Hematopoietic multipotent progenitor cell treated with erythropoietin and hydrocortisone succinate and interleukin-3 and kit ligand, for 6 days (in vitro differentiated cells): Measurements from ENCODE around the gene UNC13D.

ENCODE experiments used
- DNase-seq: peaks from one replicate; pipeline ENCODE4 v3.0.0-alpha.2; 2015

UNC13D gene

DNA sequence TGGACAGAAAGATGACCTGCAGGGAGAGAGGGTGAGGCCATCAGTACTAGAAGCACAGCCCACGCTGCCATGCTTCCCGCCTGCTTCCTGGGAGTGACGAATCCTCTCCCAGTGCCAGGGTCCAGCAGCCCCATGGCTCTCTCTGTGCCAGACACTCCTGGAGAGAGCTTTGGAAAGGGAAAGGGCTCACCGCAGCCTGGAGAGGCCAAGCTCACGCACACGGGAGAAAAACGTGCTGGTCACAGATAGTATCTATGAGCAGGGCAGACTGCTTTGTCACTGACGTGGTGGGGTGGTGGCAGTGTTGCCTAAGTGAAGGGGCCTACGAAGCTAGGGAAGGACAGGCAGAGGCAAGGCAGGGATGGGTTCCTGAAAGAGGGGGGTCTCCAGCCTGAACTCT lies 5.5 kb upstream of the UNC13D start:
- peak; percentile 77 for DNase-seq

DNA sequence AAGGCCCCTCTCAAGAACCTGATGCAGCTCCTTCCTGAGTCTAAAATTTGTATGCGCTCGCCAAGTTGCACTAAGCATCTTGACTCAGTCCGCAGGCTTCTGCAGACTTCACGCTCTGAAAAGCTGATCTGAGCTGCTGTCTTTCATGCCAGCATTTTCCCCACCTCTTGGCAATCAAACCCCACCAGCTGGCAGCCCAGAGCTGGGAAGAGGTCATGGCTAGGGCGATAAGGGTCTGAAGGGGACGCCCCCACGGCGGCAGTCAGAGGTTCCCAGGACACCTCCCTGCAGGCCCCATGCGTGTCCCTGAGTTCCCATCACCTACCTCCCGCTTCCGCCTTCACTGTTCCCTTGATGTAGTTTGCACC lies 5.1 kb upstream of the UNC13D start:
- peak; percentile 74 for DNase-seq

DNA sequence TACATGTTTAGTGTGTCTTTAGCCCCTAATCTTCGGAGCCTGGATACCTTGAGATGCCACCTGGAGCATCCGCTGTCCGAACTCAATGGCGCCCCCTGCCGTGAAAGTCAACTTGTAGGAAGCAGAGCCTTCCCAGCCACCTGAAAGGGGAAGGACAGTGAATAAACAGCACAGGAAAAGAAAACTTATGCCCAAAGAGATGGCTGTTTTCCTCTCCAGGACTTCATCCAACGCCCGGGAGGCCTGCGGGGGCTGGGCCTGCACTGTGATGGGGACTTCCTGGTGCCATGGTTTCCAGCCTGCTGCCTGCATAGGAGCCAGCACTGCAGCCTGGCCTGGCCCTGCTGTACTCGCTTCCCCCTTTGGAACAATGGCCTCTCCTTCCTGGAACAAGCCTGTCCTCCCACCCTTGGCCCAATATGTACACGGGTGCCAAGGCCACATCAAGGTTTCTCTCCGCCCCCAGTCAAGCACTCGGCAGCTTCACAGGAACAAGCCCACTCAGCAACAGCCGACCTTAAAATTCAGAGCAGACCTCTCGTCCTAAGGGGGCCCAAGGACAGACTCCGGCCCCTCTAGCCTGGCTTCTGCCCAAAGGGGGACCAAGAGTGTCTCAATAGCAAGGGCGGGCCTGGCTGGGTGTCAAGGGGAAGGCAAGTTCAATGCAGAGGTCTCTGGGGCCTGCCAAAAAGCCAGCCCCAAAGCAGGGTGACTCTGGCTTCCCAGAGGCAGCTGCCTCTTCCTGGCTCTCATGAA lies 4.5 kb upstream of the UNC13D start:
- peak; percentile 84 for DNase-seq

DNA sequence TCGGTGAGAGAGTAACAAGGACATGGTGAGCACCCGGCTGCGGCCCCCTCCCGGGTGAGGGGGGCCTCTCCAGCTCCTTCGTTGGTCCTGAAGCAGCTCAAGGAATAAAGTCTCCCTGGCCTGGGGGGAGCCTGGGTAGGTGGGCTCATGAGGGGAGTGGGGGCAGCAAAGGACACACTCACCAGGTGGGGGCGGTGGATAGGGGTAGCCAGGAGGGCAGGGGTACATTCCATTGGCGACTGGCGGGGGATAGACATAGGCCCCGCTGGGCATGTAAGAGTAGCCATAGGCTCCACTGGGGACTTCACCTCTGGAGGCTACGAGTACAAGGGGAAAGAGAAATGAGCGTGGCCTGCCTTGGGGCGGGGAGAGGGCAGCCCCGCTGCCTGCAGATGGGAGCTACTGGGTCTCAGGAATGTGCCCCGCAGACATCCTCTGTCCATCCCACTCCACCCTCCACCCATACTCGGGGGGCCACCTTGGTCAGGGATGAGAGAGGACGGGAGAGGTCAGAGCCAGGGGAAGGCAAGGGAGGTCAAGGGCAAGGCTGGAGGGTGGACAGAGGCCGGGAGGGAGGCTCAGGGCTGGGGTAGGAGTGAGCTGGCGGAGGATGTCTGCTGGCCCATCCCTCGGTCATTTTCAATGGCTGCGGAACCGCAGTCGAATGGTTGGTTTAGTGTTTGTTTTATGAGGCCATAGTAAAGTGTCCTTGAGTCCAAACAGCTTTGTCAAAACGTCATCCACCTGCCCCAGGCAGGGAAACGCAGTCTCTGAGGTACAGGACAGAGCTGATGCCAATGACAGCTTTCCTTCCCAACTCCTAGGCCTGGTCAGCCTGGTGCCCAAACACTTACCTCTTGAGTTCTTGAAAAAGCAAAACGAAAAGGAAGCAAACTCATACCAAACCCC lies 3.7 kb upstream of the UNC13D start:
- no peak for DNase-seq

DNA sequence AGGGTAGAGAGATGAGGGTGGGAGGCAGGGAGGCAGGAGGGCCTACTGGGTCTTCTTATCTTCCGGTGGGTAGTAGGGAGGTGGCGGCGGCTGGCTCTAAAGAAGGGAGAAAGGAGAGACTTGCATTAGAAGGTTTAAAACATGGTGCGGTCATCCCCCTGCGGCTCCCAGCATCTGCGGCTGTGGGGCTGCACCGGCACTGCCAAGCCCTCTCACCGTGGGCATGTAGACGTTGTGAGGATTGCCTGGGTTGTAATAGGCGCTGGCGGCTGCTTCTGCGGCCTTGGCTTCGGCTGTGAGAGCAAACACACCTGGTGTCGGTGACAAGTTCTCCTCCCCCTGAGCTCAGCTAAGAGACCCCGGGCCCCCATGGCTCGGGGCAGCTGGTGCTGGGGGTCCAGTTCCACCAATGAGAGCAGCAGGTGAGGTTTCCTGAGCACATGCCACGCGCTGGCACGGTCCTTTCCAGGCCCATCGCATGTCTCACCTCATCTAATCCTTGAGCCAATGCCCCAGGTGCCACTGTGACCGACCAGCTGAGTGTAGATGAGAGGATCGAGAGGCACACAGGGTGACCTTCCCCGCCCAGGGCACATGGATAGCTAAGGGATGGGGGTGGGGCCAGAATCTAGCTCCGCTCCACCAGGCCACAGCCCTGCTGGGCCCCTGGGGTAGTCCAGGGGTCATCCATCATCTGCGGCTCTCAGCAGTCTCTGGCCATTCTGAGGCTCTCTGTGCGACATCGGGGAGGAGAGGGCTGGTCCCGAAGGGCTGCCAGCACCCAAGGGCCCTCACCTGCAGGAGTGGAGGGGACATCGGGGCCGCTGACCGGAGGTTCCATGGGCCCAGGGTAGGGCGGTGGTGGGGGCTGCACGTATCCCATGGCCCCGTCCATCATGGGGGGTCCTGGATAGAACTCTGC lies 2.7 kb upstream of the UNC13D start:
- DNase-seq, result no peak

DNA sequence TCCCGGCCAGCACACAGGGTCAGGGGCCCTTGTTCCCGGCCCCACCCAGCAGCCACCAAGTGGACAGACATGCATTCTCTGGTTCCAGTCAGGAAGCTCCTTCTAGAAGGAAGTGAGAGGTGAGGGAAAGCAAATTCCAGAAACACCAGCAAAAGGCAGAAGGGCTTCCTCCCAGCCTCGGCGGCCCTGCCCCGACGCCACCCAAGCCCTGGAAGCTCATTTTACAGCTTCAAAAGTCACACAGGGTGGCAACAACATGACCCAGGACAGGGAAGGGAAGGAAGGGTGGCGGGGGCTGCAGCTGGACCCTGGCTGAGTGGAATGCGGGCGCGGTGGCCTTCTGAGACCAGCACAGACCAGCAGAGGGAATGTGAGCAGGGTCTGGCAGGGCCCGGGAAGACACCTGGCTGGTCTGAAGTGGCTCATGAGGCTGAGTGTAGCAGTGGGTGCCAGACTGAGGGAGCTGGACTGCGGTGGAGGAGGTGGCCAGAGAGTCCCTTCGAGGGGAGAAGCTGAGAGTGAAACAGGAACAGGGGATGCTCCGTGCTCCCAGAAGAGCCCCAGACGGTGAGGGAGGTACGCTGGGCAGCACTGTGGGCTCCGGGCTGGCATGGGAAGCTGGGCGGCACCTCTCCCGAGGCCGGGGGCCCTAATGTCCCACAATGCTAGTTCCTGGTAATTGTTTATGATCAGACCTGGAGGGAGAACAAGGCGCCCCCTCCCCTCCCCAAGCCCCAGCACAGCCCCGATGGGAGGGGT lies 1.9 kb upstream of the UNC13D start:
- DNase-seq, result no peak

DNA sequence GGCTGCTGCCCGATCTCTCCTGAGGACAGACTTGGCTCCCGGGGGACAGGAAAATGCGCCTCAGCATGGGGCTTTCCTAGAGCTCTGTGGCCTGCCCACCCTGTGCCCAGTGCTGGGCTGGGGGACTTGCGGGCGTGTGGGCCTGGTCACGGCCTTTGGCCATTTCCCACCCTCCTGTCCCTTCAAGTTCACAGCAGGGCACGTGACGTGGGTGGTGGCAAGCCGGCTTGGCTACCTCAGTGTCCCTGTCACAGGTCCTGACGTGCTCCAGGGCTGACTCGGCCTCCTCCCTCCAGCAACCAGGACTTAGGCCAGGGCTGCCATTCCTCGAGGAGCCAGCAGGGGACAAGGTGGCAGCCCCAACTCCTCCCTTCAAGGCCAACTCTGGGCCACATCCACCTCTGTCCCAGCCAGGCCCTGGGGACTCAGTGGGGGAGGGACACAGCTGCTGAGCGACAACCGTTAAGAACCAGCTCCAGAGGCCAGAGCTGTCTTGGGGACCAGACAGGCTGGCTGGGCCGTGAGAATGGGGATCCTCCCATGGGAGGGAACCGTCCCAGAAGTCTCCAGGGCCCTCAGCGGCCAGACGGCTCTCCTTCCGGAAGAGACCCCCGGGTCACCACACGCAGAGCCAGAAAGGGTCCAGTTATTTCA lies 981 bp upstream of the UNC13D start:
- peak; percentile 98 for DNase-seq

DNA sequence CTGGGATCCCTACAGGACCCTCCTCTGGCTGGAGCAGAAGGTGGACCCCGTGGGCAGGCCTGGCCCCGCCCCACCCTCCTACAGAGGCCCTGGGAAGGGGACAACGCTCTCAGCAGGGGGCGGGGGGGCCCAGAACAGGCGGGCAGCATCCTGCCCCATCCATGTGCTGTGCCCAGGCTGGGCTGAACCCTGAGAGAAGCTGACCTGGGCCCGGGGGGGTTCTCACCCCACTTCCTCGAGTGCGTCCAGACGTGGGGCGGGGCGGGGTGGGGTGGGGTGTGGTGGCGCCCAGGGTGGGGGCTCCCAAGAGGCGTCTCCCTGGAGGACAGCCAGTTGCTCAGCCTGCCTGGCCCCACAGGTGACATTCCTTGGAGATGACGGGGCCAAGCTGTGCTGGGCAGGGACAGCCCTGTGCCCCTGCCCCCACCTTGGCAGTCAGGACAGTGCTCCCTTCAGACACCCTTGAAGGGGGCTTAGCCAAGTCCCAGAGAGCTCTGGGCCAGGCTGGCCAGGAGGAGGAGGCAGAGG lies 390 bp upstream of the UNC13D start:
- peak; percentile 75 for DNase-seq

DNA sequence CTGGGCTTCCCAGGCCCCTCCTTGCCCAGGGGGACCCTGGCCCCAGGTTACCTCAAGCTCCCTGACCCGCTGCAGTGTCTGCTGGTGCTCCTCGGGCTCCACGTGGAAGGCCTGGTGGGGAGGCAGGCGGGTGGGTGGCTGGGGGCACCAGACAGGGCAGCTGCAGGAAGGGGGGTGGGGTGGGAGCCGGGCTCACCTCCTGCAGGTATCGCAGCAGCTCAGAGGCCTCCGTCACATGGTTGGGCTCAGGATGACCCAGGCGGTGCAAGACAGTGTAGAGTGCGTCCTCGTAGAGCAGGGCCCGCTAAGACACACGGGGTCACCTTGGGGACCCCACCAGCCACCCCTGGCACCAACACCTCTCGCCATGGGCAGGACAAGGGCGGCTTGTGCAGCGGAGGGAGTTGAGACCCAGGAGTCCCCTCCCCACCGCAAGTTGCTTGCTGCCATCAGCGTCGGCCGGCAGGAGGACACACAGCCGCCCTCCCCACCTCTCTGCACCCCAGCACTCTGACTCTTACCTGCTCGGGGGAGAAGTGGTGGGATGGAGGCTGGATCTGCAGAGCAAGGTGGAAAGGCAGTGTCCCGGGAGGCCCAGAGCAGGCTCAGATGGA lies 1.1 kb downstream of the UNC13D start:
- DNase-seq, result no peak

DNA sequence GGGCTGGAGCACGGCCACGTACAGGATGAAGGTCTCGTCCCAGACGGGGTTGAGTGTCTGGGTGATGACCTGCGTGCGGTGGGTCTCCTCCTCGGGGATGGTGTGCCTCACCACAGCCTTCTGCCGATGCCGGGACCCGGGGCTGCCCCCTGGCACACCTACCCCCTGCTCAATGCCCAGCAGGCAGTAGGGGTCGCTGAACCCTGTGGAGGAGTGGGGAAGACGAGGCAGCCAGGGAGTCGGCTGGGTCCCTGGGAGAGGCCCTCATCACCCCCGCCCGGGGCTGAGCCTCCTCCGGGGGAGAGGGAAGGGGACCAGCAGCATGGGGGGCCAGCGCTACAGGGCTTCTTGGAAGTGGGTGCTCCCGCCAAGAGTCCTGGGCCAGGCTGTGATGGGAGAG lies 1.8 kb downstream of the UNC13D start:
- DNase-seq, result no peak

DNA sequence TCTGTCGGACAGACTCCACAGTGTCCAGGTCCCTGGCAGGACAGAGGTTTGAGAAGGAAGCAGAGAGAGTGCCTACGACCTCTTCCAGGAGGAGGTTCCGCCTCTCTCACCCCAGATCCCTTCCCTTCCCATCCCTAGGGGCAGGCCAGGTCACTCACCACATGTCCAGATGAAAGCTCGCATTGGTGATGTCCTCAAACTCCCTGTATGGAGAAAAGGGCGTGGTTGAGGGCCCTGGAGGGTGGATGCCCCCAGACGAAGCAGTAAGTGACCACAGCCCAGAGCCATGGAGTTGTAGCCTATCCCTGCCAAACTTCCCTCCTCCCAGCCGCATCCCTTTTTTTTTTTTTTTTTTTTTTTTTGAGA lies 3.4 kb downstream of the UNC13D start:
- no peak for DNase-seq

DNA sequence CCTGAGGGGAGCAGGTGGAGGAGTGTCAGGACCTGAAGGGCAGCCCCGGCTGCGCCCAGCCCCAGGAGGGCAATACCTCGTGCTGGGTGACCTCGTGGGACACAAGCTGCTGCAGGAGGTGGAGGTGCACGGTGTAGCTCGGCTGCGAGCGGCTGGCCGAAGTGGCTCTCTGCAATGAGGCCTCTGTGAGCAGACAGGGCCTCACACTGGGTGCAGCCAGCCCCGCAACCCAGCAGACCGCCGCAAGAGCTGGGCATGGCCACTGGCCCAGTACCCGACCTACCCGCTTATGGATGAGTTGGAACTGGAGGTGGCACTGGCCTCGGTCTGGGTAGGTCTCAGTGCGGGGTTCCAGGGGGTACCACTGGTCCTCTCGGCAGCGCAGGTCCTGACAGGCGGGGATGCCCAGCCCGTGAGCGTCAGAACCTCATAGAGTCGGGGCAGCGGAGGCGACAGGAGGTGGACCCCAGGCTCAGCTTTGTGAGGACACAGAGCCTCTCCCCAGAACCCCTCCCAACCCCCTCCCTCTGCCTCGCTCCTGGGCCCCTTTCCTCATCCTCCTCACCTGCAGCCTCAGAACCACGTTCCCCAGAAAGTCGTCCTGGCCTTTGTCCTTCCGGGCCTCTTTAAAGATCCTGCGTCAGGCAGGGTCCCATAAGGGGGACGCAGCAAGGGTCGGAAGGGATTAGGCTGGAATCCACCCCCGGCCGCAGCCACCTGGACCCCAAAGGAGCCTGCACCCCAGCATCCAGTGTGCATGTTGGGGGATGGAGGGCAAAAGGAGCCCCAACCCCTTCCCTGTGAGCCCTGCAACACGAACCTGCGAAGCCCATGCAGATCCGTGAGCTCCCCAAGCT lies 4.0 kb downstream of the UNC13D start:
- no peak for DNase-seq

DNA sequence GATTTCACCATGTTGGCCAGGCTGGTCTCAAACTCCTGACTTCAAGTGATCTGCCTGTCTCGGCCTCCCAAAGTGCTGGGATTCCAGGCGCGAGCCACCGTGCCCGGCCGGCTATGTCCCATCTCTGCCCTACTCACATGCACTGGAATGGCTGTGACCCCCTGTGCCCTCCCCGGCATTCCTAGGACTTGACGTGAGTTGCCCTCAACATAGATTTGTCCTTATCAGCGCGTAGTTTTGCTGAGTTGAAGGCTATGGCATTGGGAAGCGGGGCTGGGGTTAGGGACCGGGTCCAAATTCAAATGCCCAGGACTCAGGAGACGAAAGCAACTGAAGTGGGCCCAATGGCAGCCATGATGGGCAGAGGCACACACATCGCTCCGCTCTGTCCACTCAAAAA lies 5.8 kb downstream of the UNC13D start:
- no peak for DNase-seq

DNA sequence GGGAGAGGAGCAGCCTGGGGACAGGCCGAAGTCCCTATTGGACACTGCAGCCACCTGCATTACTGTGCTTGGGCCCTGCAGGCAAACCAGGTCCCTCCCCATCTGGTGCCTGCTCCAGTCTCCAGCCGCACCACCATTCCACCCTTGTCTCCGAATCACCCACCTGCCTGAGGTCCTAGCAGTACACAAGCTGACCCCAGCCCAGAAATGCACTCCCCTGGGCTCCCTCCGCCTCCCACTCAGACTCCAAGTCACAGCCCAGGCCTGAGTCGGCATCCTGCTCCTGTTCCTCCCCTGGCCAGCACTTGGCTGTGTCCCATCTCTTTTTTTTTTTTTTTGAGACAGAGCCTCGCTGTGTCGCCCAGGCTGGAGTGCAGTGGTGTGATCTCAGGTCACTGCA lies 6.3 kb downstream of the UNC13D start:
- DNase-seq, result no peak

DNA sequence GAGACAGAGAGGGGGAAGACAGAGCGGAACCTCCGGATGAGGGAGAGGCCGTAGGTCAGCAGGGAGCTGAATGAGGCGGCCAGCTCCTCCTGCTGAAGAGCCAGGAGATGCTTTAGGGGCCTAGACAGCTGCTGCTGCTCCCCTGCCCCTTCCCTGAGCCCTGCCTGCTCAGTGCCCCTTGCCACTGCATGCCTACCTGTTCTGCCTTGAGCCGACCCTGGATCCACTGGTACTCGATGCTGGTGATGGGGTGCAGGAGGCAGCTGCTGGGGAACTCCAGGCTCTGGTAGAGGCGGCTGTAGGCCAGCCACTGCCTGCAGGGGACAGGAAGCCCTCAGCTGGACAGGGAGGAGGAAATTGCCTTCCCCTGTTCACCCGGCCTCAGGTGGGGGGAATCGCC lies 7.6 kb downstream of the UNC13D start:
- DNase-seq, result no peak

DNA sequence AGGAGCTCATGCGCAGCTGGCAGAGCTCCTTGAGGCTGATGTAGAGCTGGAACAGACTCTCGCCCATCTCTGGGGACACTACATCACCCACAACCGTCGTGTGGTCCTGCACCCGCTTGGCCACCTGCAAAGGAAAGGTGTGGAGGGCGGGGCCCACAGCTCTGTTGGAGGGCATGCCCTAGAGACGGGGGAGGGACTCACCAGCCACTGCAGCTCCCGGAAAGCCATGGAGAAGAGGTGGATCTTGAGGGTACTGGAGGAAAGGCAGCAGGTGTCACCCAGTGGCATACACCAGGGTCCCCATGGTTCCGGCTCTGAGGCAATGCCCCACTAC lies 8.6 kb downstream of the UNC13D start:
- DNase-seq, result no peak

DNA sequence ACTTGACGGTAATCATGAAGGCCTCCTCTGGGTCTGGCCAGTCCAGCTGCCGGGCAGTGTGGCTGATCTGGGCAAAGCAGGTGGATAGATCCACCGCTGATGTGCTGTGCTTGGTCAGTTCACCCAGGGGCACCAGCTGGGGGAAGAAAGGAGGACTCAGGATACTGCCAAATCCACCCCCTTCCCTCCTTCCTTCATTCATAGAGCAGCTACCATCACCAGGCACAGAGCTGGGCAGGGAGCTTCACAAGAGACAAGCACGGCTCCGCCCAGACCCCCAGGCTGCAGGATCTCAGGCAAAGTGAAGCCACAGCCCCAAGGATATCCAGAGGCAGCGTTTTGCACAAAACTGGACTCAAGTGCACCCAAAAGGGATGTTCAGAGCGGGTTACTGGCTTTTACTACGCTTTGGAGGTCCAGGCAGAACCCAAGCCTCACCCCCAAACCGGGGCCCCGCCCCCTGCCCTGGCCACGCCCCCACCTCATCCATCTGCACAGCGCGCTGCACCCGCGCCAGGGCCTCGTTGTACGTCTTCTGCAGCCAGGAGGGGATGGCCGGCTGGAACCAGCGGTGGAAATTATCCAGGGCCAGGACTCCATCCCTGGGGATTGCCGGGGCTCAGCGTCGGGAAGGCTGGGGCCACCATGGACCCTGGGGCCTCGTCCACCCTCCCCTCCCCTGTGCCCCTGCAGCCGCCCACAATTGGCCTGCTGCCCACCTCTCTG lies 9.1 kb downstream of the UNC13D start:
- DNase-seq, result no peak

DNA sequence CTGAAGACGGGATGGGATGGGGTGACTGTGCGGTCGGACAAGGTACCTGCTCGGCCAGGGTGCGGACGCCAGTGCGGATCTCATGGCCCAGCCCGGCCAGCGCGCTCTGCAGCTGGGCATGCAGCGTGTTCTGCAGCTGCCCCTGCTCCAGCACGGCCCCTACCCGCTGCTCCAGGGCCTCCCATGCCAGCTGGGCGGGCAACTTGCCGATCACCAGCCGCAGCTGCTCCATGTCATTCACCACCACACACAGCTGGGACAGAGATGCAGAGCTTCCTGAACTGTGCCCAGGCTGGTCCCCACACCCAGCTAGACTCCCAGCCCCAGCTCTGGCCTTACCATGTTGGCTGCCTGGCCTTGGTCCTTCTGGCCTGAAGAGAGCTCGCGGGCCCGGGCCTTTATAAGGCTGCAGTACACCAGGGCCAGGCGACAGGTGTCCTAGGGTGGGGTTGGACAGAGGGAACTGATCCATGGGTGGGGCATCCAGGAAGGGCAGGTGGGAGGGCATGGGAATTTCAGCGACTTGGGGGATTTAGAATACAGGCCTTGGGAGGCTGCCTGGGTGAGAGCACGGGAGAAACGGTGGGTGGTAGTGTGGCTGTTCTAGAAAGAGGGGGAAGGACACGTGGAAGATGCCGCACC lies 9.8 kb downstream of the UNC13D start:
- no peak for DNase-seq
